ENCODE results near the gene LMO7. TPM values are rescaled to one million over a fixed set of nuclear protein-coding genes. Genes with fewer than 3 reads are reported as not detected.
"Not testable (repeated sequence)": the region's sequence is repeated elsewhere in the genome, so short reads cannot be mapped to it uniquely, and the experiment has no call there.

LMO7 gene
- total RNA-seq, 1 donor from 2014 or later, result 39.2 TPM

GRCh38 chr13:75699062-75699461, 62.9 kb downstream of the LMO7 start:
- no peak for DNase-seq (ENCODE audit: low read depth in 2 of 2)

DNA sequence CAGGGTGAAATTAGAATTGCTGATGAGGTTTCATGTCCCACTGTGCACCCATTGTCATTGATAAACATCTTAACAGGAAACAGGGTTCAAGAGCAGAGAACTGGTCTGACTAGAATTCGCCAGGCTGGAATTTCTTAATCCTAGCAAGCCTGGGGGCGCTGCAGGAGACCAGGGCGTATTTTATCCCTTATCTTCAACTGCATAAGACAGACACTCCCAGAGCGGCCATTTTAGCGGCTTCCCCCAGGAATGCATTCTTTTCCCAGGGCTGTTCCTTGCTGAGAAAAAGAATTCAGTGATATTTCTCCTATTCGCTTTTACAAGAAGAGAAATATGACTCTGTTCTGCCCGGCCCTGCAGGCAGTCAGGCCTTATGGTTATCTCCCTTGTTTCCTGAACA, 63.6 kb downstream of the LMO7 start:
- not testable (repeated sequence) for DNase-seq (ENCODE audit: low read depth in 2 of 2)

- DNase-seq (ENCODE audit: low read depth in 2 of 2), result no peak
Observed at GRCh38 chr13:75700552-75700951, 64.4 kb downstream of the LMO7 start.

- DNase-seq (ENCODE audit: low read depth in 2 of 2), result no peak
Observed at GRCh38 chr13:75702476-75702875, 66.3 kb downstream of the LMO7 start.

DNA sequence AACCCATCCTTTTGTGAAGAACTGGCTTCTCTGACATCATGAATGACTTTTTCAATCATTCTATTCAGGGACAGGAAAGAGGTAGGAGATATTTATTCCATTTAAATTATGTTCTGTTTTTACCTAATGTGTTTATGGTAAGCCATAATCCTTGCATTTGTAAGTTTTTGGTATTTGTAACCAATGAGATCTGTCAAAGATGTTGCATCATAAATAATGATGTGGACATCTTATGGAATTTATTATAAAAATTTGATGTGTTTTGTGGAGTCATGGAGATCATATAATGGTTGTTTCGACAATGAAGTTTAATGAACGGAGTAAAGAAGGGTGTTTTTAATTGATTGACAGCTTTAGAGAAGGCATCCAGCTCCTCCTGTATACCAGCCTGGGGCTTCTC, 67.6 kb downstream of the LMO7 start:
- DNase-seq (ENCODE audit: low read depth in 2 of 2), result no peak

GRCh38 chr13:75704194-75704926, 68.2 kb downstream of the LMO7 start:
- DNase-seq (ENCODE audit: low read depth in 2 of 2), result peak in 1 of 2 donors; percentile 57

DNA sequence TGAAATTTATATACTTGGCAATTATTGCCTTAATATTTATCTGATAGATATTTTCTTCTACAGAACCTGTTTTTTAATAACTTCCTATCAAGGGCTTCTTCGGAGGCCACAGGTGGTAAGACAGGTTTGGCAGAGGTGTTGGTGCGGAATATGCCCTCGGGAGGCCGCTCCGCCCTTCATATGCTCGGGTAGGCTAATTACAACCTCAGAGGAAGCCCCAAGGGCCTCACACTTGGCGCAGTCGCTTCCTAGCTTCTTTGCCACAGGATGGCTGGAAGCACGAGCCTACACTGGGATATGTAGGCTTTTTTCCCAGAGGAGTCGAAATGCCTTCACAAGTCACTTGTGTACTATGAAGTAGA, 68.8 kb downstream of the LMO7 start:
- DNase-seq (ENCODE audit: low read depth in 2 of 2), result peak in 1 of 2 donors; percentile 37

DNA sequence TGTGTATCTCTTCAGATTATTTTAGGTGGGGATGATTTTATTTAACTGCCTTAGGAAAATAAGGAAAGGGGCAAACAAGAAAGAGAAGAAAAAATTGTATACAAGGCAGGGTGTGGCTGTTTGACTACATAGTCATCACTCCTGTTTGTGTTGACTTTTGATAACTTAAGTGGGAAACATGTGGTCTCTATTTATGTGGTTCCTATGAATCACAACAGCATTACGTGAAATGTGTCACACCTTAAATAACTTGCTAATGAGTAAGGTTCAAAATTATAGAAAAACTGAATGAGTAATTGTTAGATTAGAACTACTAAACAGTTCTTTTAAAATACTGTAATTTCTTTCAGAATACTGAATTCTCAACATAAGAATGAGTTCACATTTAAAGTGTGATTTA, 69.3 kb downstream of the LMO7 start:
- peak in 1 of 2 donors; percentile 82 for DNase-seq (ENCODE audit: low read depth in 2 of 2)

- no peak for DNase-seq (ENCODE audit: low read depth in 2 of 2)
Observed at GRCh38 chr13:75705908-75706307, 69.8 kb downstream of the LMO7 start.

- no peak for DNase-seq (ENCODE audit: low read depth in 2 of 2)
Observed at GRCh38 chr13:75713852-75714251, 77.7 kb downstream of the LMO7 start.

GRCh38 chr13:75715601-75716523, 79.7 kb downstream of the LMO7 start:
- DNase-seq (ENCODE audit: low read depth in 2 of 2), result peak; percentile 21 to 52

- no peak for DNase-seq (ENCODE audit: low read depth in 2 of 2)
Observed at GRCh38 chr13:75717525-75717924, 81.4 kb downstream of the LMO7 start.

DNA sequence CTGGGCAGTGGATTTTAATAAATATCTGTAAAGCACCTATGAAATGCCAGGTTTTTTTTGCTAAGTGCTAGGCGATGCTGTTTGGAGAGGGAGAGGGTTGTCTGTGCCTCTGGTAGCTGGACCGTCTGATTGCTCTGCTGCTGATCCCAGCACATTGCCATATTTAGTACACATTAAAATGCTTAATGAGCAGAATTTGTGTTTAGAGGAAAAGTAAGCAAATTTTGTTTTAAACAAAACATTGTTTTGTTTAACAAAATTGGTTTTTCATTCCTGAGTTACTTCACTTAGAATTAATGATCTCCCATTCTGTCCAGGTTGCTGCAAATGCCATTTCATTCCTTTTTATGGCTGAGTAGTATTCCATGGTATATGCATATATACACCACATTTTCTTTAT, 85.2 kb downstream of the LMO7 start:
- no peak for DNase-seq (ENCODE audit: low read depth in 2 of 2)

- no peak for DNase-seq (ENCODE audit: low read depth in 2 of 2)
Observed at GRCh38 chr13:75723901-75724300, 87.8 kb downstream of the LMO7 start.

DNA sequence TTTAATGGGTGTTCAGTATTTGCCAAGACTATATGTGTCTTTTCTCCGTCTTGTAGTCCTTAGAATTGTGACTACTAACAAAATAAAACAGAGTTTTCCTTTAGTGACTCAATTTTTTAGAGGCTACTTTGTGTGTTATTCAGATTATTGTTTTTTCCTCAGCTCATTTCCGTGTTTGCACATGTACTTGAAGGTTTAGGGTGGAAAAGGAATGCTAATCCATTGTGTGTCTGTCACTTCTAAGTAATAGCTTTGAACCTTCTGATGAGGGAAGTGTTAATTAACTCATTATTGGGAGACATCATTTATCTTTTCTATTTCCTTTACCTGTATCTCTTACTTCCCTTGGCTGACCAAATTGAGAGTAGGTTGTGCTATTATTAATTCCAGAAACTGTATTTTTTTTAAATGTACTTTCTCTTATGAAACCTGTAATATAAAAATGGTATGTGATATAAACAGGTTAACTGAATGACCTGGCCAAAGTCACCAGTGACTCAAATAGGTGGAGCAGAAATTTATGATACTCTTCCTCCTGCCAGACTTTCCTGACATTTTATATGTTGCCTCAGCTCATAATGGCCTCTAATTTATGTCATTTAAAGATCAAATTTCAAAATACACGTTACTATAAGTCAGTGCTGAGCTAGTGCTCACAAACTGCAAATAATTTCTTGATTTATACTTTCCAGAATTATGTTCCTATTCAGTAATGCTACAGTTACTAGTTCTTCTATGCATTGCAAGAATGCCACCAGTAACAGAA, 88.8 kb downstream of the LMO7 start:
- peak in 1 of 2 donors; percentile 61 for DNase-seq (ENCODE audit: low read depth in 2 of 2)

- no peak for DNase-seq (ENCODE audit: low read depth in 2 of 2)
Observed at GRCh38 chr13:75725736-75726135, 89.6 kb downstream of the LMO7 start.

GRCh38 chr13:75726306-75726705, 90.2 kb downstream of the LMO7 start:
- DNase-seq (ENCODE audit: low read depth in 2 of 2), result no peak

GRCh38 chr13:75733113-75733512, 97.0 kb downstream of the LMO7 start:
- not testable (repeated sequence) for DNase-seq (ENCODE audit: low read depth in 2 of 2)

DNA sequence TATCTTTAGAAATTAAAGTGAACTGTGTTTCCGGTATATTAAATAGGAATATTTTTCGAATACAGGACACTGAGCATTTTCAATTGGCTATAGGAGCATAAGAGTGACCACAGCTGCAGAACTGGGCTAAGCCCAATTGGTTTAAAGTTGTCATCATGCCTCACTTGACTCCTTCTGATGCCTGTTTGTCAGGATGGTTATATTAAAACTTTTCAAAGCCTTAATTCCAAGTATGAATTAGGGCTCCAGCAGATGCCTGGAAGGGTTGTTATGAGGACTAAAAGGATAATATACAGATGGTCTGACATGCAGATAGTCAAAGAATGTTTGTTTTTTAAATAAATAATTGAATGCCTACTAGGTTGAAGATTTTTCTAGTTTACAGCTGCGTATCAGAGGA, 100.0 kb downstream of the LMO7 start:
- no peak for DNase-seq (ENCODE audit: low read depth in 2 of 2)

GRCh38 chr13:75738841-75739240, 102.7 kb downstream of the LMO7 start:
- DNase-seq (ENCODE audit: low read depth in 2 of 2), result no peak

- peak in 1 of 2 donors; percentile 21 for DNase-seq (ENCODE audit: low read depth in 2 of 2)
Observed at GRCh38 chr13:75739244-75739868, 103.2 kb downstream of the LMO7 start.

Measured in dermis microvascular lymphatic vessel endothelial cell (primary cell).